ENCODE measurements around the gene DOCK3.

GRCh38 chr3:50982540-50983325, 308.0 kb downstream of the DOCK3 start:
- no peak for TF ChIP-seq CTCF (IDR thresholded peaks at IDR 0.05; ENCODE audit: low read depth, low read length)
- TF ChIP-seq EZH2phosphoT487 (IDR thresholded peaks at IDR 0.05; ENCODE audit: low read depth), result no peak
